ENCODE measurements around the gene DDIT3.
A peak's percentile ranks its signal among the peaks of the same experiment; 100 is the strongest.

DDIT3 gene

GRCh38 chr12:57553343-57554202 is 33.3 kb upstream of the DDIT3 start:
- Histone ChIP-seq H3K36me3 (ENCODE audit: insufficient read depth, low read length) (0 out of 2 replicates have a peak, but pooled peaks cover 2% of the 10 kb centered on the region), H3K4me3 (ENCODE audit: low read length) (no peak overlapping the region), H3K9me3 (ENCODE audit: insufficient read depth, low read depth, low read length) (no peaks in the 10 kb centered on the region), H3K27ac (ENCODE audit: low read depth, low read length) (no peak overlapping the region), H3K27me3 (ENCODE audit: insufficient read depth, low read length) (peaks cover 15% of the 10 kb centered on the region; the same call in 1 of the 2 replicates), H3K9ac (ENCODE audit: low read depth, low read length) (no peak overlapping the region), H3K4me1 (ENCODE audit: insufficient read depth, low read length) (peaks cover 29% of the 10 kb centered on the region)
- WGBS, result 86% methylated on average over 7 of the region's 7 CpGs

- Histone ChIP-seq H3K9ac (ENCODE audit: low read depth, low read length) (no peak overlapping the region), H3K9me3 (ENCODE audit: insufficient read depth, low read depth, low read length) (no peaks in the 10 kb centered on the region), H3K27me3 (ENCODE audit: insufficient read depth, low read length) (peaks cover 22% of the 10 kb centered on the region; the same call in 1 of the 2 replicates), H3K4me3 (ENCODE audit: low read length) (no peak overlapping the region), H3K36me3 (ENCODE audit: insufficient read depth, low read length) (0 out of 2 replicates have a peak, but pooled peaks cover 2% of the 10 kb centered on the region), H3K4me1 (ENCODE audit: insufficient read depth, low read length) (peaks cover 29% of the 10 kb centered on the region), H3K27ac (ENCODE audit: low read depth, low read length) (no peak overlapping the region)
- WGBS, result 61% methylated on average over 4 of the region's 6 CpGs
Measured at GRCh38 chr12:57552835-57553313, 32.6 kb upstream of the DDIT3 start.

DNA sequence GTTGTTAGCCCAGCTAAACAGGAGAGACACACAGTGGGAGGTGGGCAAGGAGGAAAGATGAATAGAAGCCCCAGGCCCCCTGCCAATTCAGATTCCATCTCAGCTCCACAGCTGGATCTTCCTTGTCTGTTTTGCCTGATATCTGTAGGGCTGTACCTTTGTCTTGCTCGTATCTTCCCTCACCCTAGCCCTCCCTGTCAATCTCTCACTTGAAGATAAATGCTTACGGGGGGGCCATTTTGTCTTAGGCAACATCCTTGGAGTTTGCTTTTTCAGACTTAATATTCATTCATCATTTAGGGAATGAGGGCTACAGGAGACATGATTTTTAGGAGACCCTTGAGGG is 32.0 kb upstream of the DDIT3 start:
- H3K9me3 ChIP-seq (ENCODE audit: insufficient read depth, low read depth, low read length), result no peaks in the 10 kb centered on the region
- H3K4me3 ChIP-seq (ENCODE audit: low read length), result no peak overlapping the region
- no peak overlapping the region for H3K9ac ChIP-seq (ENCODE audit: low read depth, low read length)
- WGBS, result 75% methylated on average over 2 of the region's 2 CpGs
- peaks cover 25% of the 10 kb centered on the region; the same call in 1 of the 2 replicates for H3K27me3 ChIP-seq (ENCODE audit: insufficient read depth, low read length)
- H3K4me1 ChIP-seq (ENCODE audit: insufficient read depth, low read length), result peaks cover 31% of the 10 kb centered on the region
- no peak overlapping the region for H3K27ac ChIP-seq (ENCODE audit: low read depth, low read length)
- 0 out of 2 replicates have a peak, but pooled peaks cover 2% of the 10 kb centered on the region for H3K36me3 ChIP-seq (ENCODE audit: insufficient read depth, low read length)

- peaks cover 25% of the 10 kb centered on the region; the same call in 1 of the 2 replicates for H3K27me3 ChIP-seq (ENCODE audit: insufficient read depth, low read length)
- no peak overlapping the region for H3K4me3 ChIP-seq (ENCODE audit: low read length)
- H3K9ac ChIP-seq (ENCODE audit: low read depth, low read length), result no peak overlapping the region
- no peak overlapping the region for H3K27ac ChIP-seq (ENCODE audit: low read depth, low read length)
- peaks cover 31% of the 10 kb centered on the region for H3K4me1 ChIP-seq (ENCODE audit: insufficient read depth, low read length)
- H3K36me3 ChIP-seq (ENCODE audit: insufficient read depth, low read length), result 0 out of 2 replicates have a peak, but pooled peaks cover under 1% of the 10 kb centered on the region
- 80% methylated on average over 3 of the region's 3 CpGs for WGBS
- no peaks in the 10 kb centered on the region for H3K9me3 ChIP-seq (ENCODE audit: insufficient read depth, low read depth, low read length)
Measured at GRCh38 chr12:57551637-57552305, 31.5 kb upstream of the DDIT3 start.

- peak overlapping the region; percentile 24; the same call in 1 of the 2 replicates for H3K9ac ChIP-seq (ENCODE audit: low read depth, low read length)
Measured at GRCh38 chr12:57550641-57551549, 30.6 kb upstream of the DDIT3 start.

GRCh38 chr12:57549909-57550640 is 29.8 kb upstream of the DDIT3 start, which contains the start of gene KIF5A:
KIF5A (plus strand) TSS chr12:57550044; CDS start chr12:57550272, 228 bp downstream.
- H3K9me3 ChIP-seq (ENCODE audit: insufficient read depth, low read depth, low read length), result no peaks in the 10 kb centered on the region
- peaks cover 39% of the 10 kb centered on the region for H3K4me1 ChIP-seq (ENCODE audit: insufficient read depth, low read length)
- WGBS, result under 1% methylated on average over 52 of the region's 52 CpGs
- H3K9ac ChIP-seq (ENCODE audit: low read depth, low read length), result peak within 1 kb of the TSS; percentile 53; the same call in 1 of the 2 replicates
- 0 out of 2 replicates have a peak, but pooled peaks cover 3% of the 10 kb centered on the region for H3K36me3 ChIP-seq (ENCODE audit: insufficient read depth, low read length)
- peaks cover 25% of the 10 kb centered on the region; the same call in 1 of the 2 replicates for H3K27me3 ChIP-seq (ENCODE audit: insufficient read depth, low read length)
- peak within 1 kb of the TSS; percentile 91 for H3K4me3 ChIP-seq (ENCODE audit: low read length)
- no peak within 1 kb of the TSS for H3K27ac ChIP-seq (ENCODE audit: low read depth, low read length)

More at GRCh38 chr12:57550641-57551549, 30.6 kb upstream of the DDIT3 start:
- peaks cover 25% of the 10 kb centered on the region; the same call in 1 of the 2 replicates for H3K27me3 ChIP-seq (ENCODE audit: insufficient read depth, low read length)
- WGBS, result 36% methylated on average over 6 of the region's 7 CpGs
- H3K36me3 ChIP-seq (ENCODE audit: insufficient read depth, low read length), result no peaks in the 10 kb centered on the region
- no peaks in the 10 kb centered on the region for H3K9me3 ChIP-seq (ENCODE audit: insufficient read depth, low read depth, low read length)
- peaks cover 36% of the 10 kb centered on the region for H3K4me1 ChIP-seq (ENCODE audit: insufficient read depth, low read length)
- H3K4me3 ChIP-seq (ENCODE audit: low read length), result peak overlapping the region; percentile 91
- H3K27ac ChIP-seq (ENCODE audit: low read depth, low read length), result no peak overlapping the region

GRCh38 chr12:57549203-57549908 is 29.0 kb upstream of the DDIT3 start:
- H3K9ac ChIP-seq (ENCODE audit: low read depth, low read length), result no peak overlapping the region
- peaks cover 25% of the 10 kb centered on the region; the same call in 1 of the 2 replicates for H3K27me3 ChIP-seq (ENCODE audit: insufficient read depth, low read length)
- WGBS, result 22% methylated on average over 12 of the region's 13 CpGs
- H3K27ac ChIP-seq (ENCODE audit: low read depth, low read length), result no peak overlapping the region
- 0 out of 2 replicates have a peak, but pooled peaks cover 8% of the 10 kb centered on the region for H3K36me3 ChIP-seq (ENCODE audit: insufficient read depth, low read length)
- peaks cover 39% of the 10 kb centered on the region for H3K4me1 ChIP-seq (ENCODE audit: insufficient read depth, low read length)
- H3K9me3 ChIP-seq (ENCODE audit: insufficient read depth, low read depth, low read length), result no peaks in the 10 kb centered on the region
- peak overlapping the region; percentile 91 for H3K4me3 ChIP-seq (ENCODE audit: low read length)

- Histone ChIP-seq H3K4me1 (ENCODE audit: insufficient read depth, low read length) (peaks cover 39% of the 10 kb centered on the region), H3K9ac (ENCODE audit: low read depth, low read length) (no peak overlapping the region), H3K9me3 (ENCODE audit: insufficient read depth, low read depth, low read length) (no peaks in the 10 kb centered on the region), H3K36me3 (ENCODE audit: insufficient read depth, low read length) (0 out of 2 replicates have a peak, but pooled peaks cover 8% of the 10 kb centered on the region), H3K4me3 (ENCODE audit: low read length) (no peak overlapping the region), H3K27ac (ENCODE audit: low read depth, low read length) (no peak overlapping the region), H3K27me3 (ENCODE audit: insufficient read depth, low read length) (peaks cover 25% of the 10 kb centered on the region; the same call in 1 of the 2 replicates)
- 68% methylated on average over 2 of the region's 2 CpGs for WGBS
Measured at GRCh38 chr12:57548488-57548887, 28.2 kb upstream of the DDIT3 start.

GRCh38 chr12:57548013-57548315 is 27.6 kb upstream of the DDIT3 start:
- Histone ChIP-seq H3K9me3 (ENCODE audit: insufficient read depth, low read depth, low read length) (no peaks in the 10 kb centered on the region), H3K4me1 (ENCODE audit: insufficient read depth, low read length) (peaks cover 36% of the 10 kb centered on the region), H3K9ac (ENCODE audit: low read depth, low read length) (no peak overlapping the region), H3K36me3 (ENCODE audit: insufficient read depth, low read length) (0 out of 2 replicates have a peak, but pooled peaks cover 8% of the 10 kb centered on the region), H3K27me3 (ENCODE audit: insufficient read depth, low read length) (peaks cover 25% of the 10 kb centered on the region; the same call in 1 of the 2 replicates), H3K27ac (ENCODE audit: low read depth, low read length) (no peak overlapping the region), H3K4me3 (ENCODE audit: low read length) (no peak overlapping the region)
- 85% methylated on average over 2 of the region's 2 CpGs for WGBS
